ENCODE measurements around the gene RPS6KA2.

- no peak for TF ChIP-seq EZH2 (IDR thresholded peaks at IDR 0.05; ENCODE audit: borderline replicate concordance, low read depth, low read length, severe bottlenecking)
- TF ChIP-seq, protein P1, sequence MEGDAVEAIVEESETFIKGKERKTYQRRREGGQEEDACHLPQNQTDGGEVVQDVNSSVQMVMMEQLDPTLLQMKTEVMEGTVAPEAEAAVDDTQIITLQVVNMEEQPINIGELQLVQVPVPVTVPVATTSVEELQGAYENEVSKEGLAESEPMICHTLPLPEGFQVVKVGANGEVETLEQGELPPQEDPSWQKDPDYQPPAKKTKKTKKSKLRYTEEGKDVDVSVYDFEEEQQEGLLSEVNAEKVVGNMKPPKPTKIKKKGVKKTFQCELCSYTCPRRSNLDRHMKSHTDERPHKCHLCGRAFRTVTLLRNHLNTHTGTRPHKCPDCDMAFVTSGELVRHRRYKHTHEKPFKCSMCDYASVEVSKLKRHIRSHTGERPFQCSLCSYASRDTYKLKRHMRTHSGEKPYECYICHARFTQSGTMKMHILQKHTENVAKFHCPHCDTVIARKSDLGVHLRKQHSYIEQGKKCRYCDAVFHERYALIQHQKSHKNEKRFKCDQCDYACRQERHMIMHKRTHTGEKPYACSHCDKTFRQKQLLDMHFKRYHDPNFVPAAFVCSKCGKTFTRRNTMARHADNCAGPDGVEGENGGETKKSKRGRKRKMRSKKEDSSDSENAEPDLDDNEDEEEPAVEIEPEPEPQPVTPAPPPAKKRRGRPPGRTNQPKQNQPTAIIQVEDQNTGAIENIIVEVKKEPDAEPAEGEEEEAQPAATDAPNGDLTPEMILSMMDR (IDR thresholded peaks at IDR 0.05; ENCODE audit: borderline replicate concordance, extremely low read depth, low read length, poor library complexity, severe bottlenecking): no peak
Observed at GRCh38 chr6:166655713-166656229, 28.7 kb upstream of the RPS6KA2 start.
